ENCODE results near the gene TAF1L.
"Not testable (repeated sequence)": the region's sequence is repeated elsewhere in the genome, so short reads cannot be mapped to it uniquely, and the experiment has no call there.

The TAF1L gene
- 0.16 to 0.96 (median 0.32) reads per million in 3 experiments for total RNA-seq

DNA sequence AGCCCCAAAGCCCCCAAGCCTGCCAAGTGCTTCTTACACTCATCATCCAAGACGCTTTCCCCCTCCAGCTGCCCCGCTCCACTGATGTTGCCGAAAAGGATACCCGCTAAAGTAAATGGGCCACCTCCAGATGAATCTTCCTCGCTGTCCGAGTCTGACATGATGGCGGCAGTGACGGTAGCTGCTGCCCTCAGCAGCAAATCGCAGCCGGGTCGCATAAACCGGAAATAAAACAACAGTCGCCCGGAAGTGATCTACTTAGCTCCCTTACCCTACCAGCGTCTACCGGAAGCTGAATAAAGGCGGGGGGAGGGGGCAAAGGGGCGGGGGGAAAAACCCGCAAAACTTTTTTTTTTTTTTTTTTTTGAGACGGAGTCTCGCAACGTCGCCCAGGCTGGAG lies at the start of gene TAF1L:
TAF1L (minus strand) TSS at position 308 of the 400 bp plus-strand sequence; CDS start at position 218, 90 bp downstream.
- no peak for DNase-seq

GRCh38 chr9:32681751-32682150 lies 46.3 kb upstream of the TAF1L start:
- no peak for DNase-seq

GRCh38 chr9:32677931-32678330 lies 42.5 kb upstream of the TAF1L start:
- no peak for DNase-seq

GRCh38 chr9:32672469-32672868 lies 37.0 kb upstream of the TAF1L start:
- no peak for DNase-seq

DNA sequence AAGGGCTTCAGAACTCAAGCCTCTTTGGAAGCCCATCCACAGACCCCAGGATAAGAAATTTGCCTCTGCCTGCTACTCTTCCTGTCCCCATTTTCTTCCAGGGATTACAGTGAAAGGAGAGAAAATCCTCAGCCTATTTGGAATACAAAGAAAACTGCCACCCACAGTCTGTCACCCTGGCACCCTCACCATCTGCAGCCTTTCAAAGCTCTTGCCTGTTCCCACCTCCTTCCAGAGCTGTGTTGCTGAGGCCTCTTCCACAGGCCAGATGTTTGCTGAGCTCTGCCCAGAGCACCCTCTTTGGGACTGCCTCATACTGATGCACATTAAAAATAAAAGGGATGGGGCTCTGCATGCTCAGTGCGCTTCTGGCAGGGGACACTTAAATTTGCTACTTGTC lies 35.9 kb upstream of the TAF1L start:
- no peak for DNase-seq

DNA sequence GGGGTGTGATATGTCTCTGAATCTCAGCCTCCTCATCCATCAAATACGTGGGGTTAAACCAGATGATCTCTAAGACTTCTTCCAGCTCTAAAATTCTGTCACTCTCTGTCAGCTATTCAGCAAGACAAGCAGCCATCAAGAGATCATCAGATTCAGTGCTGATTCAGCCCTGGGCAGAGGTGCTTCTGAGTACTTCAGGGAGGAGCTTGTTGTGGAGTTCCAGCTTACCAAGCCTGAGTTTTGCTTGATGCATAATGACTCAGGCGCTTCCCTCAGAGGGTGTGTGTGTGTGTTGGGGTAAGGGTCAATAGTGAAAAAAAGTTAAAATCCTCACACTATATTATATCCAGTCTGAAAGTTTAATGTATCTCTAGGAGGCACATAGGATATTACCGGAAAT lies 29.6 kb upstream of the TAF1L start:
- DNase-seq, result no peak

DNA sequence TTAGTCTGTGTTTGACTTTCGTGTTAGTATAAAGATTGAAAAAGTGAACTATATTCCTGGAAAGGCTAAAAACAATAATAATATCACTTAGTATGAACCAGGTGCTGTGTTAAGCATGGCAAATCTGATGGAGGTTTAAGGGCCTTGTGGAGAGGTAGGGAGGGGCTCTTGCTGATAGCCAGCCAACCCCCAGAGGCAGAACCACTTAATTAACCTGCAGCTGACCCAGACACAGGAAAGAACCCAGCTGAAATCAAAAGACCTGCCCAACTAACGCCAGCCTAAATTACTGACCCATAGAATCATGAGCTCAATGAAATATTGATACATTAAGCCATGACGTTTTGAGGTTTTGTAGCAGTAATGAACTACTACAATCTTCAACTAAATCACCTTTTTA lies 28.3 kb upstream of the TAF1L start:
- DNase-seq, result no peak

- DNase-seq, result no peak
Observed at GRCh38 chr9:32647671-32648070, 12.2 kb upstream of the TAF1L start.

DNA sequence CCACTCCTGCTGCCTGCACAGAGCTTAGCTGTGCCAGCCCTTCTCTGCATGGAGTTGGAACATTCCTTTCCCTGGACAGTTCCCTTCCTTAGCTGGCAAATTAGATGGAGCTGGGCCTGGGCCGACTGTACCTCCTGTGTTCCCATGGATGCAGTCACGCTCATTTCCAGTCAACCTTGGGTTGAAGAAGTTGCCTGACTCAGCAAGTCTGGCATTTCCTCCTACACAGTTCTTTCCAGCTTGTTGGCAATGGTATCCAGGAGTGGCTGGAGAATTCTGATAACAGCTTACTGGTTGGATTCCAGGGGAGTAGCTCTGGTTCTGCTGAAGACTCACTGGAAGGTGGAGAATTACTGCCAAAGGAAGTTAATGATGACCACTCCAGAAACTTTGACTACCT lies 9.2 kb upstream of the TAF1L start:
- no peak for DNase-seq

- DNase-seq, result not testable (repeated sequence)
Observed at GRCh38 chr9:32633151-32633550, 2.3 kb downstream of the TAF1L start.

DNA sequence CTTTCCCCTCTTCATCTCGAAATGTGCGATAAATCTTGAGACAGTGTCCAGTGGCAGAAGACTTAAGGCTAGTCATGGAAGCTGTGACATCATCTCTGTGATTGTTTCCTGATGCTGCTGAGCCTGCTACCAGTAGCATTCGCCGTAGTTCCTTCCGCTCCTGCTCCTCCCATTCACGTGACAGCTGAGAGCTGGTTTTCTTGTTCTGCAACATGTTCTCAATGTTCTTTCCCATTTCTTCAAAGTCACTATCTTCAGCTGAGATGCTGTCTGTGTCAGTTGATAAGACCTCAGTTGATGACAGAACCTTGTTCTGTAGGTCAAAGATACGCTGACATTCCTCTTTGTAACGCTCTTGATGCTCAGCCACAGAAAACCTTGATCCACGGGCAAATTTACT lies 3.5 kb downstream of the TAF1L start:
- DNase-seq, result no peak

DNA sequence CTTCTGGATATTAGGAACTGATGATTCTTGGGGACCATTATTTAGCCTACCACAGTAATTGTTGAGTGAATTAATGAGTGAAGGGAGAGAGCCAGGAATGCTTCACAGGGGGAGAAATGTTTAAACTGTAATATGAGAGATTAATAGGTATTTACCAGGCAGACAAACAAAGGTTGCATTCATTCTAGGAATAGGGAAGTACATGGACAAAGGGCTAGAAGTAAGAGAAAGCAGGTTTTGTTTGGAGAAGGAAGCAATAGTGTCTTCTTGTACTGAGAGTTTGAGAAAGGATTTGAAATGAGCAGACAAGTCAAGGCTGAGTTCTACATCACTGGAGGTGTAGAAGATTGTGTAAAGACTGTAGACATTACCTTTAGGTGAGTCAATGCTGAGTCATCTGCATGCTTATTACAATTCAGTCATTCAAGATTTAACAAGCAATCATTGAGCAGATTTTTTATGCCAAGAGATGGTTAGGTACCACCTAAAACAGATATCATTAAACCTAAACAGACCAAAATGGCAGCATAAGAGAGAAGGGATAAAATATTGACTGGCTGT lies 8.0 kb downstream of the TAF1L start:
- no peak for DNase-seq

DNA sequence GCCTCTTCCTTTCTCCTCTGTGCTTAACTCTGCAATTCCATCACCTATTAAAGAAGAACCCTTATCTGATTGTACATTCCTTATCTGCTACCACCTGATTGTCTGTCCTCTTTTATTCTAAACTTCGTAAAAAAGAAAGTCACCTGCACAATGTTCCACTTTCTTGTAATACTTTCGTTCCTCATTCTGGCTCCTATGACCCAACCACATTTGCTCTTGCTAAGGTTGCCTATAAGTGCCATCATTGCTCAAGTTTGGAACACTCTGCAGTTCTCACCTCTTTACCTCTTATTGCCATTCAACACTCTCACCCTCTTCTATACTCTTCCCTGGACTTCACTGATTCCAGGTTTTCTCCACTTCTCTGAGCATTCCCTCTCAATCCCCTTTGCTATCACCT lies 10.1 kb downstream of the TAF1L start:
- DNase-seq, result no peak

GRCh38 chr9:32622948-32623347 lies 12.5 kb downstream of the TAF1L start:
- no peak for DNase-seq

DNA sequence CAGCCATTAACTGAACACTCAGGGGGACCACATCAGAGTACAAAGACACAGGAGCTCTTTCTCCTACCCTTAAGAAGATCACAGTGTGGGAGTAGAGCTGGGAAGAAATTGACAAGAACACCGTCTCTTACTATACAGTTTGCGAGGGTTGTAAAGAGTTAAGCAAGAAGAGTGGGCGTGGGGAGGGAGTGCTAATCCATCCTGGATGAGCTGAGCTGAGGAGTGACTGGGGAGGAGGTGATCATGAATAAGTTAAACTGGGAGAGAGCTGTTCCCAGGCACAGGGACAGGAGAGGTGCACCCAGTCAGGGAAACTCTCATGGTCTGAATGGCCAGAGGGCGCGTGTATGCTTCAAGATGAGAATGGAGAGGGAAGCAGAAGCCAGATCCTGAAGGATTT lies 17.2 kb downstream of the TAF1L start:
- no peak for DNase-seq

- no peak for DNase-seq
Observed at GRCh38 chr9:32606811-32607210, 28.7 kb downstream of the TAF1L start.

GRCh38 chr9:32603914-32604852 lies 31.3 kb downstream of the TAF1L start:
- no peak for DNase-seq

GRCh38 chr9:32599021-32599420 lies 36.4 kb downstream of the TAF1L start:
- not testable (repeated sequence) for DNase-seq

- DNase-seq, result no peak
Observed at GRCh38 chr9:32596936-32597335, 38.5 kb downstream of the TAF1L start.

DNA sequence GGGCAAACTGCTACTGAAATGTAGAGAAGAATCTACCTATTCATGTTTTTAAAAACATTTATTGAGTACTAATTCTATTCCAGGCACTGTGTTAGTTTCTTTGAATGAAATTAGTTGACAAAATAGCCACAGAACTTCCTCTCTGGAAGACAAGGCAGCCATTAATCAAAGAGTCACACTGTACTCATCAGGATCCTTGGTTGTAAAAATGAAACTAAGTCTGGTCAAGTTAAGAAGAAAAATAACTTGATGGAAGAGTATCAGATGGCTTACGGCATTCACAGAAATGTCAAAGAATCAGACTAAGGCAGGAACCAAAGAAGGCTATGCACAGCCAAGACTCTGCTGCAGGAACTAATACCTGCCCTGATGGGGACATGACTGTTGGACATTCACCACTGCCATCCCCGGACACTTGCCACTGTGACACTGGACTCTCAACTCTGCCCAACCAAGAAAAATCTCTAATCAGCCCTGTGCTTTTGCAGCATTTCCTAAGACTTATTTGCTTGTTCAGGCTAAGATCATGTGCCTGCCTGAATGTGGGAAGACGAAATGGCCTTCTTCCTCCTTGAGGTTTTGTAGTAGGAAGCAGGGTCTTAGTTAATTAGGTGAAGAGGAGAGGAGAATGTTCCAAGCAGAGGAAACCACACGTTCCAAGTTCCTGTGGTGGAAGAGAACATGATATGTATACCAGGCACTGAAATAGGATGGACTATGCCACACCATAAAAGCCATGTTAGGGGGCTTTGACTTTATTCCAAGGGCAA lies 39.2 kb downstream of the TAF1L start:
- no peak for DNase-seq

DNA sequence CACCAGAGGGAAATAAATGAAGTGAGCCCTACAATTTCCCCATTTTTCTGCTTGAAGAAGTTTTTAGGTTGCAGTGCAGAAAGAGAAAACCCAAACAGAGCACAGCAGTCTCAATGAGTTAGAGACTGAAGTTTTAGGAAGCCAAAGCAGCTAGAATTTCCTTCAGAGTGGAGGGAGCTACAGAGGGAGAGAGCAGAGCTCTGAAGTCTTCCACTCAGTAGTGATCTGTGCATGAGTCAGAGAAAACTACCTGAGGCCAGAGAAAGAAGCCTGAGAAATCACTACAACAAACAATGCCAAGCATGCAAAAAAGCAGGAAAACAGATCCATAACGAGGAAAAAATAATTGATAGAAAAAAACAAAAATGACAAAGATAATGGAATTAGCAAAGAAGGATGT lies 44.6 kb downstream of the TAF1L start:
- no peak for DNase-seq

- DNase-seq, result no peak
Observed at GRCh38 chr9:32590476-32590875, 45.0 kb downstream of the TAF1L start.

- no peak for DNase-seq
Observed at GRCh38 chr9:32589083-32589723, 46.3 kb downstream of the TAF1L start.
